ENCODE results near the gene CLDN15.

- no peak for TF ChIP-seq POLR2A (IDR thresholded peaks at IDR 0.05; ENCODE audit: low read depth, low read length)
- TF ChIP-seq TAF1 (IDR thresholded peaks at IDR 0.05; ENCODE audit: low read depth, low read length), result no peak
- no peak for TF ChIP-seq POLR2AphosphoS5 (IDR thresholded peaks at IDR 0.05; ENCODE audit: low read depth, low read length)
- TF ChIP-seq SPI1 (IDR thresholded peaks at IDR 0.05; ENCODE audit: low read depth, low read length), result no peak
- TF ChIP-seq PAX5 (IDR thresholded peaks at IDR 0.05; ENCODE audit: insufficient read depth, low read length, severe bottlenecking), result no peak
- no peak for TF ChIP-seq POU2F2 (IDR thresholded peaks at IDR 0.05; ENCODE audit: low read depth, low read length)
Measured at GRCh38 chr7:101216001-101216859, 21.4 kb downstream of the CLDN15 start.
